ENCODE measurements around the gene PATL2.

GRCh38 chr15:44719293-44719999 lies 8.3 kb upstream of the PATL2 start:
- TF ChIP-seq CTCF (conservative IDR thresholded peaks at IDR 0.05; ENCODE audit: low read depth in 2 of 2) (no peak), POLR2AphosphoS5 (IDR thresholded peaks at IDR 0.05; ENCODE audit: low read depth) (no peak), EZH2 (IDR thresholded peaks at IDR 0.05; ENCODE audit: low read depth, unreplicated experiment) (no peak), EZH2phosphoT487 (IDR thresholded peaks at IDR 0.05; ENCODE audit: unreplicated experiment) (no peak), ZNF331 (CRISPR knock-in tag; IDR thresholded peaks at IDR 0.05; ENCODE audit: low read depth) (no peak), REST (IDR thresholded peaks at IDR 0.05; ENCODE audit: unreplicated experiment) (no peak), JUNB (IDR thresholded peaks at IDR 0.05; ENCODE audit: unreplicated experiment) (no peak), CREB1 (CRISPR knock-in tag; IDR thresholded peaks at IDR 0.05; ENCODE audit: low read depth) (no peak), ETS1 (IDR thresholded peaks at IDR 0.05) (no peak), NANOG (IDR thresholded peaks at IDR 0.05; ENCODE audit: borderline replicate concordance) (no peak), ZNF462 (CRISPR knock-in tag; IDR thresholded peaks at IDR 0.05) (no peak), STAT1 (IDR thresholded peaks at IDR 0.05; ENCODE audit: unreplicated experiment) (no peak), ZNF114 (CRISPR knock-in tag; IDR thresholded peaks at IDR 0.05) (no peak)
